HG02571 (cell line): ENCODE results near the gene CDHR2.
A peak's percentile ranks its signal among the peaks of the same experiment; 100 is the strongest.

Experiments
- ATAC-seq: cut with Tn5 transposase; IDR thresholded peaks from one replicate; pipeline ENCODE4 v1.9.1; 2021; ENCODE audit warnings: mild to moderate bottlenecking, moderate library complexity; ENCODE audit not compliant: unreplicated experiment

Gene CDHR2

GRCh38 chr5:176529116-176529740 is 19.9 kb upstream of the CDHR2 start:
- no peak for ATAC-seq

GRCh38 chr5:176529741-176530141 is 19.4 kb upstream of the CDHR2 start:
- ATAC-seq: no peak

GRCh38 chr5:176530393-176530982 is 18.7 kb upstream of the CDHR2 start:
- ATAC-seq: no peak

GRCh38 chr5:176530983-176531901 is 17.9 kb upstream of the CDHR2 start:
- ATAC-seq: no peak

- no peak for ATAC-seq
These were observed 17.1 kb upstream of the CDHR2 start for GRCh38 chr5:176531902-176532493.

- ATAC-seq: no peak
These were observed 16.3 kb upstream of the CDHR2 start for GRCh38 chr5:176532795-176533194.

GRCh38 chr5:176533390-176533789 is 15.8 kb upstream of the CDHR2 start:
- ATAC-seq: no peak

GRCh38 chr5:176533894-176534611 is 15.1 kb upstream of the CDHR2 start:
- ATAC-seq: no peak

GRCh38 chr5:176534640-176535039 is 14.5 kb upstream of the CDHR2 start:
- ATAC-seq: no peak

- no peak for ATAC-seq
These were observed 14.0 kb upstream of the CDHR2 start for GRCh38 chr5:176535101-176535663.

- no peak for ATAC-seq
These were observed 13.4 kb upstream of the CDHR2 start for GRCh38 chr5:176535664-176536131.

- peak; percentile 19 for ATAC-seq
These were observed 12.8 kb upstream of the CDHR2 start for GRCh38 chr5:176536132-176536901.

GRCh38 chr5:176536902-176537553 is 12.1 kb upstream of the CDHR2 start, which contains the start of gene RNF44:
RNF44 (minus strand) TSS chr5:176537402; CDS start chr5:176532472, 4,930 bp downstream.
- peak; percentile 52 for ATAC-seq

- peak; percentile 73 for ATAC-seq
These were observed 11.4 kb upstream of the CDHR2 start for GRCh38 chr5:176537554-176538229.

GRCh38 chr5:176538230-176538988 is 10.7 kb upstream of the CDHR2 start:
- no peak for ATAC-seq

GRCh38 chr5:176538989-176539384 is 10.2 kb upstream of the CDHR2 start:
- ATAC-seq: no peak

- ATAC-seq: no peak
These were observed 8.7 kb upstream of the CDHR2 start for GRCh38 chr5:176540476-176540899.

- ATAC-seq: no peak
These were observed 8.2 kb upstream of the CDHR2 start for GRCh38 chr5:176540956-176541337.
